ENCODE results near the gene PNCK. TPM values are rescaled to one million over a fixed set of nuclear protein-coding genes. Genes with fewer than 3 reads are reported as not detected.

Gene PNCK
- total RNA-seq, 1 experiment from 2014 or later, result not detected

- TF ChIP-seq CTCF (IDR thresholded peaks at IDR 0.05; ENCODE audit: insufficient read depth in 1 of 2, low read depth in 1 of 2, low read length in 1 of 2, severe bottlenecking in 1 of 2, unreplicated experiment in 1 of 2), result no peak
- no peaks in the 10 kb centered on the region for H3K36me3 ChIP-seq (ENCODE audit: control insufficient read depth, insufficient read depth, low read length)
- no peak overlapping the region for H3K4me3 ChIP-seq (ENCODE audit: low read depth, low read length)
- H3K4me1 ChIP-seq, result no peaks in the 10 kb centered on the region
- Mint-ChIP-seq H3K27me3 (ENCODE audit: insufficient read depth, unreplicated experiment) (no peaks in the 10 kb centered on the region), H3K36me3 (ENCODE audit: insufficient read depth, unreplicated experiment) (no peaks in the 10 kb centered on the region), H3K4me3 (ENCODE audit: unreplicated experiment) (no peak overlapping the region), H3K9me3 (ENCODE audit: unreplicated experiment) (no peaks in the 10 kb centered on the region), H3K4me1 (ENCODE audit: low read depth, unreplicated experiment) (peaks cover 10% of the 10 kb centered on the region), H3K27ac (ENCODE audit: unreplicated experiment) (no peak overlapping the region)
- intact Hi-C loops (cut with micrococcal nuclease; ENCODE audit: unreplicated experiment), result no loop called here
- no peaks in the 10 kb centered on the region for H3K27me3 ChIP-seq (replicated peaks; ENCODE audit: control insufficient read depth, insufficient read depth, low read length)
- POLR2A ChIA-PET, result no interaction called here
- DNase-seq, result no peak
- CTCF ChIA-PET, result no interaction called here
- no TSS peak for BruUV-seq (replicated peaks)
- H3K9me3 ChIP-seq, result no peaks in the 10 kb centered on the region
Measured at GRCh38 chrX:153633048-153633447, 40.6 kb downstream of the PNCK start.

GRCh38 chrX:153632595-153632946 is 41.0 kb downstream of the PNCK start:
- no peak for TF ChIP-seq CTCF (IDR thresholded peaks at IDR 0.05; ENCODE audit: insufficient read depth in 1 of 2, low read depth in 1 of 2, low read length in 1 of 2, severe bottlenecking in 1 of 2, unreplicated experiment in 1 of 2)
- H3K4me3 ChIP-seq (ENCODE audit: low read depth, low read length), result no peak overlapping the region
- Mint-ChIP-seq H3K36me3 (ENCODE audit: insufficient read depth, unreplicated experiment) (no peaks in the 10 kb centered on the region), H3K27me3 (ENCODE audit: insufficient read depth, unreplicated experiment) (no peaks in the 10 kb centered on the region), H3K27ac (ENCODE audit: unreplicated experiment) (no peak overlapping the region), H3K4me1 (ENCODE audit: low read depth, unreplicated experiment) (peaks cover 10% of the 10 kb centered on the region), H3K4me3 (ENCODE audit: unreplicated experiment) (no peak overlapping the region), H3K9me3 (ENCODE audit: unreplicated experiment) (no peaks in the 10 kb centered on the region)
- no peak for DNase-seq
- intact Hi-C loops (cut with micrococcal nuclease; ENCODE audit: unreplicated experiment), result no loop called here
- POLR2A ChIA-PET, result no interaction called here
- no peaks in the 10 kb centered on the region for H3K36me3 ChIP-seq (ENCODE audit: control insufficient read depth, insufficient read depth, low read length)
- no peaks in the 10 kb centered on the region for H3K27me3 ChIP-seq (replicated peaks; ENCODE audit: control insufficient read depth, insufficient read depth, low read length)
- no peaks in the 10 kb centered on the region; the same call in 1 of the 2 replicates for H3K4me1 ChIP-seq
- CTCF ChIA-PET, result no interaction called here
- no peaks in the 10 kb centered on the region for H3K9me3 ChIP-seq
- no TSS peak for BruUV-seq (replicated peaks)

- Mint-ChIP-seq H3K27ac (ENCODE audit: unreplicated experiment) (no peak overlapping the region), H3K27me3 (ENCODE audit: insufficient read depth, unreplicated experiment) (no peaks in the 10 kb centered on the region), H3K4me3 (ENCODE audit: unreplicated experiment) (no peak overlapping the region), H3K9me3 (ENCODE audit: unreplicated experiment) (no peaks in the 10 kb centered on the region), H3K36me3 (ENCODE audit: insufficient read depth, unreplicated experiment) (no peaks in the 10 kb centered on the region), H3K4me1 (ENCODE audit: low read depth, unreplicated experiment) (peaks cover 10% of the 10 kb centered on the region)
- no TSS peak for BruUV-seq (replicated peaks)
- no peak for TF ChIP-seq CTCF (IDR thresholded peaks at IDR 0.05; ENCODE audit: insufficient read depth in 1 of 2, low read depth in 1 of 2, low read length in 1 of 2, severe bottlenecking in 1 of 2, unreplicated experiment in 1 of 2)
- ChIA-PET POLR2A (no interaction called here), CTCF (no interaction called here)
- Histone ChIP-seq H3K4me1 (no peaks in the 10 kb centered on the region; the same call in 1 of the 2 replicates), H3K36me3 (ENCODE audit: control insufficient read depth, insufficient read depth, low read length) (no peaks in the 10 kb centered on the region), H3K4me3 (ENCODE audit: low read depth, low read length) (no peak overlapping the region), H3K27me3 (replicated peaks; ENCODE audit: control insufficient read depth, insufficient read depth, low read length) (no peaks in the 10 kb centered on the region), H3K9me3 (no peaks in the 10 kb centered on the region)
- no peak for DNase-seq
- intact Hi-C loops (cut with micrococcal nuclease; ENCODE audit: unreplicated experiment), result no loop called here
Measured at GRCh38 chrX:153631907-153632594, 41.6 kb downstream of the PNCK start.
